ENCODE results near the gene CLDN5.

Gene CLDN5

DNA sequence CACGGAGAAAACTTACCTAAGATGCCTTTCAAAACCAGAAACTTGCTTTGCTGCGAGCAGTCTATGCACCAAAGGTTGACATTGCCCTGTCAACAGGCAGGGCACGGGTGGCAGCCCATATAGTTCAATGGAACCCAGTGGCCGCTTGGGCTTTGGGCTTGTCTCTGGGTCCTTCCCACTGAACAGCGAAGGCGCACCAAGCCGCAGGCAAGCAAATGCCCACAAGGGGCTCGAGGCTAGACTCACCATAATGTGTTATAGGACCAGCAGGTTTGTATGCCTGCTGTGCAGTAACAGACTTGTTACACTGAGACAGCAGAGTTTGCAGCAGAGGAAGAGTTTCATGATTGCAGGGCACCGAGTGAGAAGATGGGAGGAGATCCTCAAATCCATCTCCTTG, 20.3 kb downstream of the CLDN5 start:
- H3K56ac ChIP-seq (ENCODE audit: low read length) = no peak overlapping the region
- no peak overlapping the region for H3K4me3 ChIP-seq (ENCODE audit: low read length)
- WGBS (ENCODE audit: extremely low coverage, insufficient coverage, low lambda C conversion rate) = no CpG with 5 or more reads among the region's 9 CpGs
- H2BK5ac ChIP-seq (ENCODE audit: low read length) = no peak overlapping the region
- H3K23ac ChIP-seq (ENCODE audit: low read length) = no peak overlapping the region
- no peak overlapping the region for H3K4ac ChIP-seq (ENCODE audit: low read depth, low read length)
- H3K4me2 ChIP-seq (ENCODE audit: low read length) = no peak overlapping the region
- no peak overlapping the region for H2BK15ac ChIP-seq (replicated peaks; ENCODE audit: low read depth)
- H4K5ac ChIP-seq (ENCODE audit: low read length) = no peak overlapping the region
- H2AK5ac ChIP-seq (ENCODE audit: low read length) = no peak overlapping the region
- H3K27ac ChIP-seq (ENCODE audit: low read depth, low read length) = no peak overlapping the region
- no peak overlapping the region for H4K8ac ChIP-seq (ENCODE audit: low read depth, low read length)
- no peaks in the 10 kb centered on the region for H3K79me1 ChIP-seq (ENCODE audit: low read length)
- H3K9ac ChIP-seq (ENCODE audit: low read length) = no peak overlapping the region
- no peaks in the 10 kb centered on the region for H3K4me1 ChIP-seq (ENCODE audit: control insufficient read depth, low read depth, low read length)
- H3K27me3 ChIP-seq (ENCODE audit: insufficient read depth, low read length, poor library complexity) = no peaks in the 10 kb centered on the region
- no peak overlapping the region for H2BK120ac ChIP-seq (ENCODE audit: low read depth, low read length)
- peak; percentile 50 for DNase-seq
- peaks cover 2% of the 10 kb centered on the region for H3K36me3 ChIP-seq (ENCODE audit: control insufficient read depth, insufficient read depth, low read length)
- H3K79me2 ChIP-seq (ENCODE audit: control insufficient read depth, insufficient read depth, low read length) = no peaks in the 10 kb centered on the region
- H3K18ac ChIP-seq (ENCODE audit: low read length) = no peak overlapping the region

DNA sequence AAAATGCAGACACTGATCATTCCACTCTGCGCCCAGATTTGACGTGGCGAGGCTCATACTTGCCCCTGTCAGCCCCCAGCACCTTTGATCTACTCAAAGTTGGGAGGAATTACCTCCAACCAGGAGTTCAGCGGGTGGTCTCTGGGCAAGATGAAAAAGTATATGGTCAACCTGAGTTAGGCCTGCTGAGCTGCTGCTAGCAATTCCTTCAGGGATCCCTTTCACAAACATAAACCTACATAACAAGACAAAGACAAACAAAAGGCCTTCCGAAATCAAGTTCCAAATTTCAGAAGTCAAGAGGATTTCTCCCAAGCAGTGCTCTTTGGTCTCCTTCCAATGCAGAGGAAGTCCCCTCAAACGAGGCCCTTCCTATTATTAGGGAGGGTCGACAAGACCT, 20.8 kb downstream of the CLDN5 start:
- no peak overlapping the region for H3K9ac ChIP-seq (ENCODE audit: low read length)
- no peak overlapping the region for H3K18ac ChIP-seq (ENCODE audit: low read length)
- no peak overlapping the region for H3K27ac ChIP-seq (ENCODE audit: low read depth, low read length)
- no peak overlapping the region for H3K4ac ChIP-seq (ENCODE audit: low read depth, low read length)
- no peak overlapping the region for H2BK120ac ChIP-seq (ENCODE audit: low read depth, low read length)
- no peaks in the 10 kb centered on the region for H3K27me3 ChIP-seq (ENCODE audit: insufficient read depth, low read length, poor library complexity)
- H2BK5ac ChIP-seq (ENCODE audit: low read length) = no peak overlapping the region
- no peaks in the 10 kb centered on the region for H3K79me2 ChIP-seq (ENCODE audit: control insufficient read depth, insufficient read depth, low read length)
- H2BK15ac ChIP-seq (replicated peaks; ENCODE audit: low read depth) = no peak overlapping the region
- no peak overlapping the region for H3K4me2 ChIP-seq (ENCODE audit: low read length)
- no peaks in the 10 kb centered on the region for H3K4me1 ChIP-seq (ENCODE audit: control insufficient read depth, low read depth, low read length)
- no peak overlapping the region for H3K23ac ChIP-seq (ENCODE audit: low read length)
- H2AK5ac ChIP-seq (ENCODE audit: low read length) = no peak overlapping the region
- no peak overlapping the region for H4K5ac ChIP-seq (ENCODE audit: low read length)
- H3K4me3 ChIP-seq (ENCODE audit: low read length) = no peak overlapping the region
- no peaks in the 10 kb centered on the region for H3K79me1 ChIP-seq (ENCODE audit: low read length)
- DNase-seq = no peak
- H3K56ac ChIP-seq (ENCODE audit: low read length) = no peak overlapping the region
- no peaks in the 10 kb centered on the region for H3K36me3 ChIP-seq (ENCODE audit: control insufficient read depth, insufficient read depth, low read length)
- no CpG with 5 or more reads among the region's 7 CpGs for WGBS (ENCODE audit: extremely low coverage, insufficient coverage, low lambda C conversion rate)
- no peak overlapping the region for H4K8ac ChIP-seq (ENCODE audit: low read depth, low read length)

DNA sequence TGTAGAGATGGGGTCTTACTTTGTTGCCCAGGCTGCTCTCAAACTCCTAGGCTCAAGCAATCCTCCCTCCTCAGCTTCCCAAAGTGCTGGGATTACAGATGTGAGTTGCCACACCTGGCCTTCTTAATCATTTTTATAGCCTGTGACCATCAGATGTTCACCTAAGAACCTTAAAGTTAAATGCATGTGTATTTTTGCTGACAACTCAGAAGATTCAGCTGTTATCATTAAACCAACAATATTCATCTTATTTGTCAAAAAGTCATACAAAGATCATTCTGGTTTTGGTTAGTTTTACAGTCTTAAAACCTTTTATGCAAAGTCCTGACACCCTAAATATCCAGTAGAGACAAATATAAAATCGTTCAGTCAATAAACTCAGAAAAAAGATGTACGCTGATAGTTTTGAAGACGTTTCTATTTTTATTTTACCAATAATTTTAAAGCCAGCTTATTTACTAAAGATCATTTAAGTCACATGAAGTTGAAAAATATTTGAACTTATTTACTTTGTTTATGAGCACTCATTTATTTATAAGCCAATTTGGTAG, 22.2 kb downstream of the CLDN5 start:
- Histone ChIP-seq H3K4me3 (ENCODE audit: low read length) (no peak overlapping the region), H2BK15ac (replicated peaks; ENCODE audit: low read depth) (no peak overlapping the region), H3K27ac (ENCODE audit: low read depth, low read length) (no peak overlapping the region), H2BK120ac (ENCODE audit: low read depth, low read length) (no peak overlapping the region), H3K79me2 (ENCODE audit: control insufficient read depth, insufficient read depth, low read length) (no peaks in the 10 kb centered on the region), H2AK5ac (ENCODE audit: low read length) (no peak overlapping the region), H3K56ac (ENCODE audit: low read length) (no peak overlapping the region), H4K5ac (ENCODE audit: low read length) (no peak overlapping the region), H3K9ac (ENCODE audit: low read length) (no peak overlapping the region), H3K36me3 (ENCODE audit: control insufficient read depth, insufficient read depth, low read length) (no peaks in the 10 kb centered on the region), H3K18ac (ENCODE audit: low read length) (no peak overlapping the region), H4K8ac (ENCODE audit: low read depth, low read length) (no peak overlapping the region), H3K4ac (ENCODE audit: low read depth, low read length) (no peak overlapping the region), H3K23ac (ENCODE audit: low read length) (no peak overlapping the region), H3K4me2 (ENCODE audit: low read length) (no peak overlapping the region), H3K79me1 (ENCODE audit: low read length) (no peaks in the 10 kb centered on the region), H3K4me1 (ENCODE audit: control insufficient read depth, low read depth, low read length) (no peaks in the 10 kb centered on the region), H3K27me3 (ENCODE audit: insufficient read depth, low read length, poor library complexity) (no peaks in the 10 kb centered on the region), H2BK5ac (ENCODE audit: low read length) (no peak overlapping the region)
- no peak for DNase-seq
- no CpG with 5 or more reads among the region's 3 CpGs for whole genome bisulfite sequencing (ENCODE audit: extremely low coverage, insufficient coverage, low lambda C conversion rate)

DNA sequence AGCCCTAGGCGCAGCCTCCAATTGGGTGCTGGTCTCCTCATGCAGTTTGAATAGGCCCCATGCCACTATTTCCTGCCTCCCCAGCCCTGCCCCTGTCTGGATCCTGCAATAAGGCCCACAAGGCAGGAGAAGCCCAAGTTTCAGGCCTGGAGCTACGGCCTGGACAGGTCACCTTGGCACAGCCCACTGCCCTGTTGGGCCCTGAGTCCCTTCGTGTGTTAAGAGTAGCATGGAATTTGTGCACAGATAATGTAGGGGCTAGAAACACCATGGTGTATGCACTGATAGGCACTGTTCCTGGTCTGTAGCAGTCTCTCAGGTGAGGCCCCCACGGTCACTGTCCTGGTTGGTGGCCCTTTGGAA, 24.3 kb downstream of the CLDN5 start:
- Histone ChIP-seq H3K79me1 (ENCODE audit: low read length) (no peaks in the 10 kb centered on the region), H3K23ac (ENCODE audit: low read length) (no peak overlapping the region), H3K79me2 (ENCODE audit: control insufficient read depth, insufficient read depth, low read length) (no peaks in the 10 kb centered on the region), H3K18ac (ENCODE audit: low read length) (no peak overlapping the region), H3K4me2 (ENCODE audit: low read length) (no peak overlapping the region), H3K27ac (ENCODE audit: low read depth, low read length) (no peak overlapping the region), H3K9ac (ENCODE audit: low read length) (no peak overlapping the region), H3K56ac (ENCODE audit: low read length) (no peak overlapping the region), H4K8ac (ENCODE audit: low read depth, low read length) (no peak overlapping the region), H3K27me3 (ENCODE audit: insufficient read depth, low read length, poor library complexity) (no peaks in the 10 kb centered on the region), H2BK5ac (ENCODE audit: low read length) (no peak overlapping the region), H3K36me3 (ENCODE audit: control insufficient read depth, insufficient read depth, low read length) (no peaks in the 10 kb centered on the region), H3K4me3 (ENCODE audit: low read length) (no peak overlapping the region), H3K4ac (ENCODE audit: low read depth, low read length) (no peak overlapping the region), H4K5ac (ENCODE audit: low read length) (no peak overlapping the region), H3K4me1 (ENCODE audit: control insufficient read depth, low read depth, low read length) (no peaks in the 10 kb centered on the region), H2BK15ac (replicated peaks; ENCODE audit: low read depth) (no peak overlapping the region), H2AK5ac (ENCODE audit: low read length) (no peak overlapping the region), H2BK120ac (ENCODE audit: low read depth, low read length) (no peak overlapping the region)
- no CpG with 5 or more reads among the region's 4 CpGs for WGBS (ENCODE audit: extremely low coverage, insufficient coverage, low lambda C conversion rate)
- DNase-seq = no peak

DNA sequence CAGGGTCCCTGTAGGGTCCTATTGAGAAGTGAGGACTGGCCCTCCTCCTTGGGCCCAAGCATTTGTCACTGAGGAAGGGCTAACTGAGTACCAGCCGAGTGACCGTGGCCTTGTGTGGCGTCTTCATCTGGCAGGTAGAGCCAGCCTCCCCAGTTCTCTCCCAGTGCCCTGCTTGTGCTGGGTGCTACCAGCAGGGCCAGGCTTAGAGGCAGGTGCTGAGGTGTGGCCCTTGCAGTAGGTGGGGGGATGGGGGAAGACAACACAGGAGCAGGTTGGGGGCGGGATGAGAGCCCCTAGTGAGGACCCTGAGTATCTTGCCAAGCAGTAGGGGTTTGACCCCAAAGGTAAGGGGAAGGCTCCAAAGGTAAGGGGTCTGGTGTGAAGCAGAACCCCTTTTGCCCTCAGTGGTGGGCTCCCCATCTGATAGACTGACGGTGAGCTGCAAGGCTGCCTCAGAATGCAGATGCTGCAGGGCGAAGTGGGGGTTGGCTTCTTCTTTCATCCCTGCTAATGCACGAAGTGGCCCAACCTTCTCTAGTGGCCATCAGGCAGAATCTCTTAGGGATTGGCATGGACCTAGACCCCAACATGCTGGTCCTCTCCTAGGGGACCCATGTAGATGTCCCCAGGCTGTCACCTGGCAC, 24.9 kb downstream of the CLDN5 start:
- no peak overlapping the region for H4K8ac ChIP-seq (ENCODE audit: low read depth, low read length)
- H2BK5ac ChIP-seq (ENCODE audit: low read length) = no peak overlapping the region
- H2BK120ac ChIP-seq (ENCODE audit: low read depth, low read length) = no peak overlapping the region
- H3K4me2 ChIP-seq (ENCODE audit: low read length) = no peak overlapping the region
- H4K5ac ChIP-seq (ENCODE audit: low read length) = no peak overlapping the region
- DNase-seq = no peak
- H3K56ac ChIP-seq (ENCODE audit: low read length) = no peak overlapping the region
- no peak overlapping the region for H3K4me3 ChIP-seq (ENCODE audit: low read length)
- no peak overlapping the region for H2AK5ac ChIP-seq (ENCODE audit: low read length)
- no peak overlapping the region for H3K9ac ChIP-seq (ENCODE audit: low read length)
- H3K4ac ChIP-seq (ENCODE audit: low read depth, low read length) = no peak overlapping the region
- no peaks in the 10 kb centered on the region for H3K79me1 ChIP-seq (ENCODE audit: low read length)
- H3K23ac ChIP-seq (ENCODE audit: low read length) = no peak overlapping the region
- H2BK15ac ChIP-seq (replicated peaks; ENCODE audit: low read depth) = no peak overlapping the region
- H3K79me2 ChIP-seq (ENCODE audit: control insufficient read depth, insufficient read depth, low read length) = no peaks in the 10 kb centered on the region
- no peaks in the 10 kb centered on the region for H3K4me1 ChIP-seq (ENCODE audit: control insufficient read depth, low read depth, low read length)
- no CpG with 5 or more reads among the region's 7 CpGs for WGBS (ENCODE audit: extremely low coverage, insufficient coverage, low lambda C conversion rate)
- H3K18ac ChIP-seq (ENCODE audit: low read length) = no peak overlapping the region
- no peaks in the 10 kb centered on the region for H3K27me3 ChIP-seq (ENCODE audit: insufficient read depth, low read length, poor library complexity)
- no peaks in the 10 kb centered on the region for H3K36me3 ChIP-seq (ENCODE audit: control insufficient read depth, insufficient read depth, low read length)
- H3K27ac ChIP-seq (ENCODE audit: low read depth, low read length) = no peak overlapping the region

DNA sequence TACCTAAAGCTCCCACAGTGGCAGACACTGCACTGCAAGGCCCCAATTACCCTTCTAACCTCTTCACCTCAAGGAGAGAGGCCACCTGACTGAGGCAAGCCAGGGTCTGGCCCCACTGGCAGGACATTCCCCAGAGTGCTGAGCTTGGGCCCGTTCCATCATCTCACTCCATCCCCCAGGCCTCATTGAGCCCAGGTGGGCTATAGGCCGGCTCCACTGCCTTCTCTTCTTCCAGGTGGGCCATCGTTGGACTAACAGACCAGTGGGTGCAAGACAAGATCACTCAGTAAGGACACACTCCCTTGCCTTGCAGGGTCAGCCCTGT, 25.4 kb downstream of the CLDN5 start:
- Histone ChIP-seq H3K4me3 (ENCODE audit: low read length) (no peak overlapping the region), H3K79me2 (ENCODE audit: control insufficient read depth, insufficient read depth, low read length) (no peaks in the 10 kb centered on the region), H4K5ac (ENCODE audit: low read length) (no peak overlapping the region), H3K36me3 (ENCODE audit: control insufficient read depth, insufficient read depth, low read length) (no peaks in the 10 kb centered on the region), H3K79me1 (ENCODE audit: low read length) (no peaks in the 10 kb centered on the region), H3K27ac (ENCODE audit: low read depth, low read length) (no peak overlapping the region), H3K9ac (ENCODE audit: low read length) (no peak overlapping the region), H3K4me2 (ENCODE audit: low read length) (no peak overlapping the region), H3K18ac (ENCODE audit: low read length) (no peak overlapping the region), H3K27me3 (ENCODE audit: insufficient read depth, low read length, poor library complexity) (no peaks in the 10 kb centered on the region), H4K8ac (ENCODE audit: low read depth, low read length) (no peak overlapping the region), H3K4me1 (ENCODE audit: control insufficient read depth, low read depth, low read length) (no peaks in the 10 kb centered on the region), H3K4ac (ENCODE audit: low read depth, low read length) (no peak overlapping the region), H2BK120ac (ENCODE audit: low read depth, low read length) (no peak overlapping the region), H3K23ac (ENCODE audit: low read length) (no peak overlapping the region), H2BK5ac (ENCODE audit: low read length) (no peak overlapping the region), H2BK15ac (replicated peaks; ENCODE audit: low read depth) (no peak overlapping the region), H3K56ac (ENCODE audit: low read length) (no peak overlapping the region), H2AK5ac (ENCODE audit: low read length) (no peak overlapping the region)
- no peak for DNase-seq
- WGBS (ENCODE audit: extremely low coverage, insufficient coverage, low lambda C conversion rate) = no CpG with 5 or more reads among the region's 3 CpGs

Data from mesendoderm (in vitro differentiated cells).